Right ventricle myocardium inferior (tissue), 1 donor: ENCODE results near the gene ARL6. TPM values are rescaled to one million over a fixed set of nuclear protein-coding genes. Genes with fewer than 3 reads are reported as not detected.

Experiments used
- ATAC-seq: fragments of 200-7000 bp; cut with Tn5 transposase; one replicate; pipeline ENCODE4 v1.9.1; 2020; ENCODE audit warnings: mild to moderate bottlenecking, moderate library complexity
- DNase-seq: peaks from one replicate; pipeline ENCODE4 v3.0.0; 2021; ENCODE audit errors: missing footprints
- intact Hi-C: fragments of 100-400 bp; cut with DNase I; formaldehyde crosslinking; loops from one replicate; pipeline ENCODE4 v1.11.0; 2022
- long read RNA-seq: library from polyadenylated mRNA; unstranded; transcript quantifications from one replicate; pipeline ENCODE4 v2.0.0, GENCODE V29; 2021
- total RNA-seq: library from RNA; stranded (reverse); fragmentation: NEBNext Ultra II Directional; extraction: Animal tissue kit (Norgen Biotek cat#: 25700); gene quantifications from one replicate; pipeline ENCODE4 v1.2.1, GENCODE V29; 2021
- donor health status: DM: no; HTN: yes; CAD: no; lungs with severe emphysema.

The ARL6 gene, protein sequence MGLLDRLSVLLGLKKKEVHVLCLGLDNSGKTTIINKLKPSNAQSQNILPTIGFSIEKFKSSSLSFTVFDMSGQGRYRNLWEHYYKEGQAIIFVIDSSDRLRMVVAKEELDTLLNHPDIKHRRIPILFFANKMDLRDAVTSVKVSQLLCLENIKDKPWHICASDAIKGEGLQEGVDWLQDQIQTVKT
- total RNA-seq, result 2.5 TPM
- long read RNA-seq, full-length matches to known transcripts, result 1 of 2 reads
- long read RNA-seq, partial matches to known transcripts, result 0 of 2 reads
- long read RNA-seq, other reads (novel, unspliced or antisense), result 1 of 2 reads

DNA sequence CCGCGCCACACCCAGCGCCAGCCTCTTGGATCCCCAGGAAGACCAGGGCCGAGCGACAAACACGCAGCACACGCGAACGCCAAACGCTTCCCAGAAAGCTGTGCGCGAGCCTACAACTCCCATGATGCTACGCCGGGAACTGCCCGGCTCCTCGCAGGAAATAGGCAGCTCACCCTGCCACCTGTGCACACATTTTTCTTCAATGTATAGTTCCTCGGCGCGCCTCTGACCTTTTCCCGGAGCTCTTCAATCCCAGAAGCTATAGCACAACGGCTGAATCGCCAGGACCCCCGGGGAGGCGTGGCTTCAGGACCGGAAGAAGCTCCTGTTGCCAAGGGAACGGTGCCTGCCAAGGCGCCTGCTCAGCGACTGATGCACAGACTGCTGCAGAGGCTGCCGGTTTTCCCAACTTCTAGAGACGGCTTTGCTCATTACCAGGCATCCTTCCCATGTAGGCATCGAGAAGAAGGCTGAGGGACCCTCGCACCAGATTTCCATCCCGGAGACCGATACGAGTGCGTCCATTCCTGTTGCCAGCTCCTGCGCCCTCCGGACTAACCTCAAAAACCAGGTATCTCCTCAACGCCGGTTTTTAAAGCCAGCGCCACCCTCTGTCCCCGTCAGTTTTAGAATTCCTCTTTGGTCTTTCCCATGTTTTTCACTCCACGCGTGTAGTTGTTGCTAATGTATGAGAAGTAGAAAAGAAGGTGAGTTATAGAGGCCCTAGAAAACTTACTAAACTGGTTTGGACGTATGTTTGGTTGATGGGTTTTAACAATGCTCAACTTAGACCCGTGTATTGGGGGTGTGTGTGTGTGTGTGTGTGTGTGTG, at the start of gene ARL6:
Gene ARL6 (plus strand): TSS at position 352 of the 832 bp plus-strand sequence. CDS start 3,350 bp downstream, outside the sequence.
- DNase-seq (peak; percentile 88), ATAC-seq (peak; percentile 98)
- intact Hi-C loops, result no loop called here

DNA sequence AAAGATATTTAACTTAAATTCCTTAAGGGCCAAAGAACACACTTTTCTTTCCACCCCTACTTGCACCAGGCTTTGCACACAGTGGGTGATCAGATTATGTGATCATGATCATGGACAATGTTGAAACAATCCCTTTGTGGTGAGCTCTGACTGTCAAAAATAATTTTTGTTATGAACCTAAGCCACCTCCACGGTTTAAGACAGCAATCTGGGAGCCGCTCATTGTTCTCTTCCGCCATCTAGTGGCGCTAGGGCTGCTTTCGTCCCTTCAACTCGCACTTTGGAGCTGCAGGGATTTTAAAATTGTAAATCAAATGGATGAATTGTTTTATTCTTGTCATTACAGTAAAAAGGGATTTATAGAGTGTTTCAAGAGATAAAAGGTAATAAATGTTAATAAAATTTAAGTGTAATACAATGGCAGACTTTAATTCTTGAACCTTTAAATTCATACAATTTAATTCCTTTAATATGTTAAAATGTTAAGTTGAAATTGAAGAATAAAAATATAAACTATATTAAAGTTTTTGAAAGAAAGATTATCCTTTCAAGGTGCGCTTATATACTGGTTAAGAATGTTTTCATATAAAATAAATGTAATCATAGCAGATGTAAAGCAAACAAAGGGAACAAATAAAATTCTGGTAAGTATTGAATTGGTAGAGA, 45.3 kb upstream of the ARL6 start:
- intact Hi-C loops, result loop anchor here (5.0 kb wide), 1 partner anchor 857 kb away; no protein-coding TSS in a partner anchor
- DNase-seq, result peak; percentile 65
- ATAC-seq, result peak; percentile 72

DNA sequence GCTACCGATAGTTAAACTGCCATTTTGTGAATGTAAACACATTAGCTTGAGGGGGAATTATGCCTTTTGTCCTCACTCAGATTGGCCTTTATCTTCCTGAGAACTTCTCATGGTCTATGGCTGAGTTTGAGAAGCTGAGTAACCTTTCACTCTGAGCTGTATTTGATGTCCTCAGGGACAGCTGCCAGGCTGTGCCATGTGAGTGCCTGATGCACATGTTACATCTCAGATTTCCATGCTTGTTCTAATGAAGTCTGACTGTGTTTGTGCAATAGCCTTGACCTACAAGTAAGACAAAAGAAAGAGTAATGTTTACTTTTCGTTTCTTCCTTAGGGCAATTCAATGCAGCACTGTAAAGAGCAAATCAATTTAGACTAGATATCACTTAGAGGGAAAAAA, 44.1 kb upstream of the ARL6 start:
- ATAC-seq, result no peak
- intact Hi-C loops, result no loop called here
- DNase-seq, result no peak

DNA sequence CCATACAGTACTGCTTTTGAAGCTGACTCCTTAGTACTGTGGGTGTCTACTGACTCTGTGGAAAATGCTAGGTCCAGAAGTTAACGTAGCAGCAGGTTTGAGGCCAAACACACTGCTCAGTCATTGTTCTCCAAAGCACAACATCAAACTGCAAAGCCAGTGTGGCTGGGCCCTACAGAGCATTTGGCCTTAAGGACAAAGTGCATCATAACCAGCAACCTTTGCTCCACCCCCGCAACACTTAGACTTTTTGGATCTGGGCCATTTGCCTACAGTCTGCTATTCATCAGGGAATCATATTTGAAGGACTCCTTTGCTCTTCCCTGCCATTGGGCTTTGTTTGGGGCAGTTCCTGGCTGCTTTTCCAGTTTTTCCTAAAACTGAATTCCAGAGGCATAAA, 43.1 kb upstream of the ARL6 start:
- intact Hi-C loops, result no loop called here

DNA sequence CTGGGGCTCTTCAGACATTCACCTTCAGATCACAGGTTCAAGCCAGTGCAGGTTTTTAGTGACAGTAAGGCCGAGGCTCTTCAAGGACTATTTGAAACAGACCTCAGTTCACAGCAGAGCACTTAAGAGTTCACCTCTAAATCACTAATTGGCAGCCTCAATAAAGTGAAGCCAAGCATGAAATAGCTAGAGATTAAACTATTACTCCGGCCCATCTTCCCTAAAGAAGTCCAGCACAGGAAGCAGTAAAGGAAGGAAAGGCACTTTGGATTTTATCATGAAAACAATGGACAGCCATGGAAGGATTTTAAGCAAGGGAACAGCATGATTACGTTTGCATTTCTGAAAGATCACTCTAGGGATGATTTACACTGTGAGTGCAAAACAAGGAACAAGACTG, 27.6 kb upstream of the ARL6 start:
- ATAC-seq (no peak), DNase-seq (no peak)
- intact Hi-C loops, result no loop called here

More for the DNA sequence above, 43.1 kb upstream of the ARL6 start:
- ATAC-seq, result no peak
- no peak for DNase-seq

DNA sequence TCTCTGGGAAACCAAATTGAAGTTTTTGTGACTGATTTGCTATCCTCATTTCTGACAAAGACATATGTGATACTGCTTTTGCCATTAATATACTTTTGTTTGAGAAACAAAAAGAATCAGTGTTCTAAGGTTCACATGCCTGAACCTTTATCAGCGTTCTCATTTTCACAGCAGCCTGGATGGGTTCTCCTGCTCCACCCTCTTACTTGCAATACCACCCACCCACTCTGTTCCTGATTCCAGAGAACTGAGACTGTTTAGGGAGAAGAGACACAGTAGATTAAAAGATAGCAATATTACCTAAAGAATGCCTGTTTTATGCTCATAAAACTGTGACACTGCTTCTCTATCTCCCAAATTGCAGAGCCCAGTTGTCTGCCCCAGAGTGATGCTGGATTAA, 25.8 kb upstream of the ARL6 start:
- ATAC-seq, result no peak
- intact Hi-C loops, result no loop called here
- no peak for DNase-seq

DNA sequence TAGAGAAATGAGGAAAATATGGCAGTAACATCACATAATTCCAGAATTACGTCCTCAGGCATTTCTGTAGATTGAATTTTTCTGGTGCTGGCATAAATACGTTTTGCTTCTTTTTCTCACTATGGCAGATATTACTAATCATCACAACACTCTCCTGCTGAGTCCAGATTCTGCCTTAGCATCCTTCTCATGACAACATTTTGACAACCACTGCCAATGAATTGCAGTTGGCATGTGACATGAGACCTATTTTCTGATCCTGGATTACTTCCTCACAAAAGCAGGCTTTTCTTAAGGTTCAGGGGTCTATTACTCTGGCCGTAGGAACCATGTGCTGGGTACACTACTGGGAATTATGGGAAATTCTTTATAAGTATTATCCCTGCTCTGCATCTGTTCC, 22.5 kb upstream of the ARL6 start:
- intact Hi-C loops, result no loop called here
- DNase-seq (no peak), ATAC-seq (no peak)

DNA sequence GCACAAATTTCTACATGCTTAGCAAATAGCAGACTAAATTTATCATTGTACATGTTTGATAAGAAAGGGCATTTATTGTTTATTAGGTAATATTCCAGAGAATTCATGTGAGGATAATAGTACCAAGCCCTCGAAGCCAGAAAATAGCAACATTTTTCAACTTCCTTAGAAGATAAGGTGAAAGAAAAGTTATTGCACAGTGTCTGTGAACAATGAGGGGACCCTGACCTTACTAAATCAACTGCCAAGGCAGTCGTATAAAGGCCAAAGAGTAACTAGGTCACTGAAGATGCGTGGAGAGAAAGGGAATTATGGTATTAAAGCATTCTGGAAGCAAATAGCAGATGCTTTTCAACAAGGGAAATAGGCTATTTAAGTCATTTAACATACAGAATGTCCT, 20.3 kb upstream of the ARL6 start:
- intact Hi-C loops, result no loop called here
- ATAC-seq (no peak), DNase-seq (no peak)

DNA sequence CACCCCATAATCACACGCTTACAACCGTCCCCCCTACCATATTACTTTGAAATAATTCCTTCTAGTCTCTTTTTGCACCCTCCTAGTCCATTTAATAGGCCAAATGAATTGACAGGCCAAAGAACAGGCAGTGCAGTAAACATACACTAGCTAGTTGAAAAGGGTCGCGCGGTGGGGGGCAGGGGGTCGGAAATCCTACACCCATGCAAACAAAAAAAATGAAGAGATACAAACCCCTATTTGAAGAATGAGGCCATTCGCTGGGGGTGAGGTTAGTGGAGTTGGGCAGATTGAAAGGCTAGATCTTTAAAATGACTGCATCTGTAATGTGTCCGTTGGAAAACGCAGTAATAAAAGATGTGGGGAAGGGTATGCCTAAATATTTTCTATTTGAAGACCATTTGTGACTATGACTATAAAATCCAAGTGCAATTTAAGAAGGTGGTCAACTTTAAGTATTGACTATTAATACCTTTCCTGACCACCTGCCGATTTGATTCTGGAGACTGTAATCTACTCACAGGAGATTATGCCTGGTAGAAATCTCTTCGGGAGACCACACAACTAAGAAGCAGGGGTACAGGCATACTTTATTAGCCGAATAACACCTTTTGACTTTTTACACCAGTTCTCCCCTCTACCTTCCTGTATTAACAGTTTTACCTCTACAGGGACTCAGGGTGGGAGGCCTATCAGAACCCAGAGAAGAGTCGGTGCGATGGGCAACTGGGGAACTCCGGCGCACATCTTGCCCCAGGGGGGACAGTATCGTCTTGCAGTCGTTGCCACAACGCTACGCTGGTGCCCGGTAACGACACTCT, 762 bp upstream of the ARL6 start:
- intact Hi-C loops, result no loop called here
- ATAC-seq (no peak), DNase-seq (no peak)

DNA sequence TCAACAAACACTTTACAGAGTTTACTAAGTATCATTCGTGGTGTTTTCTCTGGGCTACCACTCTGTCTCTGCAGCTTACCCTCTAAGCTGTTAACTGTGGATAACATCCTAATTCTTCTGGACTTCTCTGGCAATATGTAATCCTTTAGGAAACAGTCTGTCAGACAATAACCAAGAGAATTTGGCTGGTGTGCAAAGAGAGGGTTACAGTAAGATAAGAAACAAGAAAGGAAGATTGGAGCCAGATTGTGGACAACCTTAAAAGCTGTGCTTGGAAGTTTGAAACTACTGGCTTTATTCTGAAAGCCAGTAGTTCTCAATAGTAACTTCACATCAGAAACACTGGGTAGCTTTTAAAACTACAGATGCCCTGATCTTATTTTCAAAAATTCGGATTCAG, 778 bp downstream of the ARL6 start:
- ATAC-seq, result no peak
- no peak for DNase-seq
- intact Hi-C loops, result no loop called here

DNA sequence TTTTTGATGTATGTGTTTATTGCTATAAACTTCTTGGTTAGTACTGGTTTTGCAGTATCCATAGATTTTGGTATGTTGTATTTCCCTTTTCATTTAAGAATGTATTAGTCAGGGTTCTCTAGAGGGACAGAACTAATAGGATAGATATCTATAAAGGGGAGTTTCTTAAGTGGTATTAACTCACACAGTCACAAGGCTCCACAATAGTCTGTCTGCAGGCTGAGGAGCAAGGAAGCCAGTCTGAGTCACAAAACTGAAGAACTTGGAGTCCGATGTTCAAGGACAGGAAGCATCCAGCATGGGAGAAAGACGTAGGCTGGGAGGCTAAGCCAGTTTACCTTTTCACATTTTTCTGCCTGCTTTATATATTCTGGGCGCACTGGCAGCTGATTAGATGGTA, 8.4 kb downstream of the ARL6 start:
- intact Hi-C loops, result no loop called here
- DNase-seq (no peak), ATAC-seq (no peak)

DNA sequence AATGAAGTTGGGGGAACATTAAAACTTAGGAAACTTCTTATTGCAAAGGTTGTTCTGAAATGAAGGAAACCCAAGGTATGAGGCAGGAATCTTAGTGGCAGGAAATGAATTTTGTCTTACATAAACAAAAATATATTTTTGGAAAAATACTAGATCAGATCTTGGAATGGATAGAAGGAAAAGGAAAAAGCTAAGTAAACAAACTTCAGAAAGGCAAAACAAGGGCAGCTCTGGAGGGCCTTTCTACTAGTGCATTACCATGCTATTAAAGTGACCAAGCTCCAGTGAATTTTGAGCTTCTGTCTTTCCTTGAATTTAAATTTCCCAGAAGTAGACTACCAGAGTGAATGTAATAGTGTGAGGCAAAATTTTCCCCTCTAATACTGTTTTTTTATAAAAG, 13.6 kb downstream of the ARL6 start:
- DNase-seq (no peak), ATAC-seq (no peak)
- intact Hi-C loops, result no loop called here

DNA sequence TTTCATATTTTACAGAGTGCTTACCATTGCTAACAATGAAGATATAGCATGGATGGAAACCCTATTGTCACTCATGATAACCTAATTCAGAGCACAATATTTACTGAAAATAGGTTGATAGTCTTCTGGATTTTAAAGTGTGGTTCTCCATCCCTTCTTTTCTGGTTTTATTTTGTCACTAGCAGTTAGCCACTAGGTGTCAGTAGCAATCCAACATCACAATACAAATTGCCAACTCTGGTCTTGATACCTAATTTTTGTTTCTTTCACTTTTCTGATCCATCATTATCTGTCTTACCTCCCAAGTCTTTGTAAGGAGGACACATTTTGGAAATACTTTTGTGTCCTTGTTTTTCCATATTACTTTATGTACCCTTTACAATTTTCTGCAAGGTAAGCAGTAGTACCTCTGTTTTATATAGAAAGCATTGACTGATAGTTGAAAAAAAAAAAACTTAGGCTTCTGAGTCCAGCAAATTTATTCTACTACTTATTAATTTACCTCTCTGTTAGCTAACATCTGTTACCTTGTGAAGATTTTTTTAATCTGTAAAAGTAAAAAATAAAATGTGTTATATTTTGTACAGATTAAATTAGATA, 29.0 kb downstream of the ARL6 start:
- peak; percentile 37 for ATAC-seq
- intact Hi-C loops, result loop anchor here (1.0 to 5.0 kb wide), 2 partner anchors 149 to 230 kb away; no protein-coding TSS in a partner anchor
- no peak for DNase-seq

DNA sequence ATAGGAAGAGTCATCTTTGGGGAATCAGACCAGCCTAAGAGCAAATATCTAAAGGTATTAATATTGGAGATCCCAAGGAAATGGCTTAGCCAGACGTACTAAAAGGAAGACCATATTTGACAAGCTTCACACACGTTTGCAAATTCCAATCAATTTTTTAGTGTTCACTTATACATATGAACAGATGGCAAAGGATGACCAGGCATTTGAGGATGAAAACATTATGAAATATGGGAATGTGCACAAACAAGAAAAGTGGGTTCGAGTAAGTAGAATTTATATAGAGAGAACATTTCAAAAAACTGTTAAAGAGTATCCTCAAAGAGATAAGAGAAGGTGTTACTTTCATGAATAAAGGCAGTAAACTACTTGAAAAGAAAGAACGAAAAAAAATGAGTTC, 31.4 kb downstream of the ARL6 start:
- intact Hi-C loops, result no loop called here
- DNase-seq (no peak), ATAC-seq (no peak)

DNA sequence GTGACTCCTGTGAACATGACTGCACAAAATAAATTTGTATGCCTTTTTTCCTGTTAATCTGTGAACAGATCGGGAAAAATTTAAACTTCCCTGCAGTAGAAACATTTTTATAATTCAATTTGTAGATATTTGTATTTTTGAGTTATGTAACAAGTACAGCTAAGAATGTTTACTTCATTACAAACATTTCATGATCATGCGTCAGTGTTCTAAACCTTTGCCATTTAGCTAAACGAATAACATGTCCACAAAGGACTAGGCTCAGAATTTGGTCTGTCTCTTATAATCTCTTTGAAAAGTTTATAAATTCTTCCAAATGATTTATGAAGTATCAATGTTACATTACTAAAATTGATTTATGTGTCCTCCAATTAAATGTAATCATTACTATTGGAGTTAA, 39.9 kb downstream of the ARL6 start:
- no peak for DNase-seq

DNA sequence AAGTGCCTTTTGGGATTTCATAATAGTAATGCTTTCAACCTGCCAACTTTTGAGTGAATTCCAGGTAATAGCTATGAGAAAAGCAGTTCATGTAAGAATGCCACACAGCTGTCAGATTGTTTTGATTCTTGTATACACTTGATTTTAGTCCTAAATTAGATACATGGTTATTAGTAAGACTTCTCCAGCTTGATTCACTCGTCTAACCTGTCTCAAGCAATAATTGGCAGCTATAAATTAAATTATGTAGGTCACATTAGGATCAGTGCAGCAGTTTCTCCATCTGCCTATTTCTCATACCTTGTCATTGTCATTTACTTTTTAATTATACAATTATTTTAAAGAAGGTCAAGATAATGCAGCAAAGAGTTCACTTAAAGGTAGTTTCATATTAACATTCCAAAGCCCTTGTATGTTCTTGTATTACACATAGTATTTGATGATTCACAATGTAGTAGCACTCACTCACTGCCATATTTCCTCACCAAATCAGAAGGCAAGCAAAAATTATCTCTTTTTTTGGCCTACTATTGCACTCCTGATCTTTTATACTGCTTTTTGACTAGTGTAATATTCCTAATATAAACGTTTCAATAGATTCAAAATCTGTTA, 46.3 kb downstream of the ARL6 start:
- intact Hi-C loops, result no loop called here
- no peak for DNase-seq
- no peak for ATAC-seq

More for the DNA sequence above, 39.9 kb downstream of the ARL6 start:
- intact Hi-C loops, result no loop called here
- no peak for ATAC-seq

DNA sequence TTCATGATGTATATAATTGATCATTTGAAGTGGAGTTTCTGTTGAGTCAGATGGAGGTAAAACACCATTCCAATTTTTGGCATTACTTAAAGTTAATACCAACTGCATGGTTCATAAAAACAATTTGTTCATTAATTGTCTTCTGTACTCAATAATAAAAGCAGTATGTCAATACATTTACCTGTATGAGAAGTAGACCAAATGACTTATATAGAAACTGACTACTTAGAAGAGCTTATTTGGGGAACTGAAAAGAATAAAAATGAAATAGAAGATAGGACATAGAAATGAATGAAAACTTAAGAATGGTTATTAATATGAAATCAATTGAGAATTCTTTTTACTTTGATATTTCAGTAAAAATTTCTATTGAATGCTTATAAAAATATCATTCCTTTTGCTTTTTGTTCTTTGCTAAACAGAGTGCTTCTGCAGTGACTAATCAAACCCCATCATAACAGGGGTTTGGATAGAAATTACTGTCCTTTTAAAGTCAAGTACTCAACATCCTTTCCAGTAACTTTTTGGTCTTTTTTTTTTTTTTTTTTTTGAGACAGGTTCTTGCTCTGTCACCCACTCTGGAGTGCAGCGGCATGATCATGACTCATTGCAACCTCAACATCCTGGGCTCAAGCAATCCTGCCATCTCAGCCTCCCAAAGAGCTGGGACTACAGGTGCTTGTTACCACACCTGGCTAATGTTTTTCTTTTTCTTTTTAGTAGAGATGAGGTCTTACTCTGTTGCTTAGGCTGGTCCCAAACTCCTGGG, 50.8 kb downstream of the ARL6 start:
- intact Hi-C loops, result no loop called here
- DNase-seq, result no peak
- ATAC-seq, result no peak
